ENCODE results near the gene SHB.
"Not testable (repeated sequence)": the region's sequence is repeated elsewhere in the genome, so short reads cannot be mapped to it uniquely, and the experiment has no call there.

The SHB gene

GRCh38 chr9:38064842-38065368 is 4.1 kb downstream of the SHB start:
- no peak for DNase-seq

- DNase-seq = no peak
Observed at GRCh38 chr9:38063363-38063707, 5.7 kb downstream of the SHB start.

GRCh38 chr9:38062498-38063362 is 6.3 kb downstream of the SHB start:
- no peak for DNase-seq

- DNase-seq = no peak
Observed at GRCh38 chr9:38062106-38062497, 6.9 kb downstream of the SHB start.

GRCh38 chr9:38061326-38061977 is 7.6 kb downstream of the SHB start:
- DNase-seq = no peak

- no peak for DNase-seq
Observed at GRCh38 chr9:38060681-38061080, 8.3 kb downstream of the SHB start.

- DNase-seq = no peak
Observed at GRCh38 chr9:38059233-38059936, 9.6 kb downstream of the SHB start.

- no peak for DNase-seq
Observed at GRCh38 chr9:38058452-38059232, 10.4 kb downstream of the SHB start.

GRCh38 chr9:38057416-38058195 is 11.4 kb downstream of the SHB start:
- DNase-seq = no peak

GRCh38 chr9:38054653-38055052 is 14.4 kb downstream of the SHB start:
- DNase-seq = no peak

GRCh38 chr9:38053697-38054461 is 15.1 kb downstream of the SHB start:
- no peak for DNase-seq

- no peak for DNase-seq
Observed at GRCh38 chr9:38051780-38052546, 17.1 kb downstream of the SHB start.

- no peak for DNase-seq
Observed at GRCh38 chr9:38048316-38048969, 20.6 kb downstream of the SHB start.

- DNase-seq = peak in 22 of 51 donors; percentile 11 to 65 (median 40)
Observed at GRCh38 chr9:38047301-38048251, 21.5 kb downstream of the SHB start.

GRCh38 chr9:38046661-38047300 is 22.2 kb downstream of the SHB start:
- no peak for DNase-seq

- DNase-seq = not testable (repeated sequence)
Observed at GRCh38 chr9:38045939-38046338, 23.1 kb downstream of the SHB start.

- no peak for DNase-seq
Observed at GRCh38 chr9:38044706-38045105, 24.3 kb downstream of the SHB start.
